IMR-90 (cell line): ENCODE results near the gene MROH2A. TPM values are rescaled to one million over a fixed set of nuclear protein-coding genes. Genes with fewer than 3 reads are reported as not detected.

Experiments
- ATAC-seq: fragments of 200-7000 bp; cut with Tn5 transposase; 2 replicates; pipeline ENCODE4 v1.9.1; 2020; ENCODE audit warnings: low read depth, mild to moderate bottlenecking, moderate library complexity
- BruUV-seq: library from RNA; stranded (reverse); fragments of 400-500 nt; replicated peaks from 2 replicates; lab custom pipeline; 2021; lab: Mats Ljungman, UMichigan
- CTCF ChIA-PET: fragments of 300-600 bp; formaldehyde crosslinking; extraction: SDS; loops from one replicate; lab custom pipeline; 2021; ENCODE audit warnings: antibody characterized with exemption; lab: Yijun Ruan, JAX
- POLR2A ChIA-PET: fragments of 300-600 bp; sonication (Branson Sonifier 250); formaldehyde crosslinking; loops from one replicate; lab custom pipeline; 2022; ENCODE audit warnings: antibody characterized with exemption; ENCODE audit not compliant: unreplicated experiment; lab: Charles Lee
- DNase-seq: peaks from one replicate; pipeline ENCODE4 v3.0.0; 2013
- H2AFZ ChIP-seq: replicated peaks from 2 replicates; pipeline ENCODE3; 2013; ENCODE audit warnings: low read length, mild to moderate bottlenecking; ENCODE audit not compliant: poor library complexity
- H2AK5ac ChIP-seq: 2 replicates; pipeline ENCODE4 v1.6.1; 2013; ENCODE audit warnings: low read depth, low read length, inconsistent platforms
- H2AK9ac ChIP-seq: replicated peaks from 2 replicates; pipeline ENCODE3; 2013; ENCODE audit warnings: mild to moderate bottlenecking, low read depth, low read length, moderate library complexity; ENCODE audit not compliant: poor library complexity
- H2BK120ac ChIP-seq: 2 replicates; pipeline ENCODE4 v1.6.1; 2013; ENCODE audit warnings: low read depth, low read length, inconsistent platforms
- H2BK15ac ChIP-seq: 3 replicates; pipeline ENCODE4 v1.6.1; 2013; ENCODE audit warnings: low read depth, low read length, inconsistent platforms
- H2BK20ac ChIP-seq: 2 replicates; pipeline ENCODE4 v1.6.1; 2013; ENCODE audit warnings: low read depth, mild to moderate bottlenecking, inconsistent platforms, low read length, moderate library complexity
- H2BK5ac ChIP-seq: 2 replicates; pipeline ENCODE4 v1.6.1; 2013; ENCODE audit warnings: mild to moderate bottlenecking, low read depth, low read length, inconsistent platforms; ENCODE audit not compliant: poor library complexity, severe bottlenecking
- H3K14ac ChIP-seq: replicated peaks from 2 replicates; pipeline ENCODE4 v1.6.1; 2013; ENCODE audit warnings: low read depth, low read length, inconsistent platforms
- H3K18ac ChIP-seq: 2 replicates; pipeline ENCODE4 v1.6.1; 2013; ENCODE audit warnings: low read depth, low read length, control low read depth
- H3K23ac ChIP-seq: 2 replicates; pipeline ENCODE4 v1.6.1; 2013; ENCODE audit warnings: low read depth, low read length, inconsistent platforms
- H3K27ac ChIP-seq: 2 replicates; pipeline ENCODE4 v1.5.1; 2013; ENCODE audit warnings: mild to moderate bottlenecking, control low read depth, low read length; ENCODE audit not compliant: insufficient read depth
- H3K27me3 ChIP-seq: 2 replicates; pipeline ENCODE4 v1.6.1; 2013; ENCODE audit warnings: low read length; ENCODE audit not compliant: control insufficient read depth, insufficient read depth
- H3K36me3 ChIP-seq: 2 replicates; pipeline ENCODE4 v1.6.1; 2013; ENCODE audit warnings: low read length, mixed read lengths; ENCODE audit not compliant: control insufficient read depth, insufficient read depth
- H3K4ac ChIP-seq: 2 replicates; pipeline ENCODE4 v1.6.1; 2013; ENCODE audit warnings: low read depth, low read length, inconsistent platforms
- H3K4me1 ChIP-seq: 2 replicates; pipeline ENCODE4 v1.6.1; 2013; ENCODE audit warnings: low read length, mixed read lengths; ENCODE audit not compliant: control insufficient read depth, insufficient read depth
- H3K4me2 ChIP-seq: 2 replicates; pipeline ENCODE4 v1.6.1; 2013; ENCODE audit warnings: low read depth, mild to moderate bottlenecking, control low read depth, low read length, moderate library complexity
- H3K4me3 ChIP-seq: 2 replicates; pipeline ENCODE4 v1.5.1; 2013; ENCODE audit warnings: low read depth, mild to moderate bottlenecking, control low read depth, low read length, moderate library complexity; ENCODE audit not compliant: insufficient read depth
- H3K56ac ChIP-seq: 2 replicates; pipeline ENCODE4 v1.6.1; 2013; ENCODE audit warnings: low read length, inconsistent platforms; ENCODE audit not compliant: insufficient read depth; ENCODE audit errors: extremely low read depth
- H3K79me1 ChIP-seq, 2 experiments: 2 replicates each; pipeline ENCODE4 v1.6.1; 2013; ENCODE audit warnings: low read length in 2 of 2, inconsistent platforms in 1 of 2, low read depth in 1 of 2
- H3K9ac ChIP-seq: 2 replicates; pipeline ENCODE4 v1.6.1; 2013; ENCODE audit warnings: low read depth, low read length, control low read depth
- H3K9me1 ChIP-seq: 2 replicates; pipeline ENCODE4 v1.6.1; 2013; ENCODE audit warnings: low read length, inconsistent platforms; ENCODE audit not compliant: insufficient read depth
- H3K9me3 ChIP-seq: 2 replicates; pipeline ENCODE4 v1.6.1; 2013; ENCODE audit warnings: low read length; ENCODE audit not compliant: control insufficient read depth, insufficient read depth
- H4K20me1 ChIP-seq: 2 replicates; pipeline ENCODE4 v1.6.1; 2013; ENCODE audit warnings: low read length, inconsistent platforms; ENCODE audit not compliant: insufficient read depth
- H4K5ac ChIP-seq: 2 replicates; pipeline ENCODE4 v1.6.1; 2013; ENCODE audit warnings: mild to moderate bottlenecking, low read depth, low read length, control low read depth
- H4K8ac ChIP-seq, 2 experiments: 2 replicates each; pipeline ENCODE4 v1.6.1; 2013; ENCODE audit warnings: low read depth in 2 of 2, low read length in 2 of 2, control low read depth in 1 of 2, inconsistent platforms in 1 of 2
- H4K91ac ChIP-seq: 2 replicates; pipeline ENCODE4 v1.6.1; 2013; ENCODE audit warnings: low read depth, low read length, inconsistent platforms; ENCODE audit not compliant: insufficient read depth
- BHLHE40 ChIP-seq: fragments of 150-350 bp; IDR thresholded peaks from 2 replicates; pipeline ENCODE4 v1.6.1; 2016; ENCODE audit warnings: mild to moderate bottlenecking, low read depth, low read length
- CHD1 ChIP-seq: IDR thresholded peaks from 2 replicates; pipeline ENCODE4 v1.6.1; 2012; ENCODE audit warnings: low read depth, low read length, improper control_type of control experiment
- MAFK ChIP-seq: IDR thresholded peaks from 2 replicates; pipeline ENCODE4 v1.6.1; 2012; ENCODE audit warnings: low read depth, low read length, improper control_type of control experiment
- MAZ ChIP-seq: IDR thresholded peaks from 2 replicates; pipeline ENCODE4 v1.6.1; 2012; ENCODE audit warnings: low read depth, mild to moderate bottlenecking, low read length, improper control_type of control experiment, moderate library complexity, borderline replicate concordance
- RCOR1 ChIP-seq: IDR thresholded peaks from 2 replicates; pipeline ENCODE4 v1.6.1; 2012; ENCODE audit warnings: mild to moderate bottlenecking, low read length, improper control_type of control experiment; ENCODE audit not compliant: insufficient replicate concordance
- WGBS, 2 experiments: methylation state at CpG; one replicate each; pipeline versions ENCODE4 v1.1.5 to v1.1.7; 2013; ENCODE audit warnings: missing lambda C conversion rate in 2 of 2; ENCODE audit not compliant: insufficient read length in 1 of 2; ENCODE audit errors: extremely low coverage in 2 of 2; 5-methylcytosine and 5-hydroxymethylcytosine counted together
- dilution Hi-C: fragments of 300-500 bp; cut with HindIII; formaldehyde crosslinking; loops from one replicate; pipeline ENCODE4 v1.14.3; 2018; ENCODE audit warnings: low sequenced_read_pairs; ENCODE audit not compliant: unreplicated experiment
- in situ Hi-C: fragments of 300-500 bp; cut with MboI; formaldehyde crosslinking; loops from 3 replicates; pipeline ENCODE4 v1.14.3; 2019; ENCODE audit warnings: low sequenced_read_pairs, inconsistent platforms, mixed read lengths
- intact Hi-C: fragments of 100-400 bp; cut with micrococcal nuclease; formaldehyde crosslinking; loops from 2 replicates; pipeline ENCODE4 v1.10.0; 2022
- polyA plus RNA-seq, 3 experiments: library from polyadenylated mRNA; depleted of rRNA; stranded (reverse); fragments of >200 nt; gene quantifications; 2 replicates each; pipeline ENCODE4 v1.2.3, GENCODE V29; 2012; ENCODE audit warnings: low replicate concordance in 1 of 3
- total RNA-seq: library from RNA; depleted of rRNA; stranded (reverse); fragments of >200 nt; gene quantifications from 2 replicates; pipeline ENCODE4 v1.2.3, GENCODE V29; 2012

The MROH2A gene
- total and polyA plus RNA-seq, 2 of the 4 experiments (the other 2 are of a cell fraction), result not detected

- H2BK20ac ChIP-seq, result peak overlapping the region; percentile 98
- H3K56ac ChIP-seq, result peak overlapping the region; percentile 76
- TF ChIP-seq MAZ (0 out of 2 replicates have a peak, but pooled peaks have one; percentile 13), CHD1 (no peak), BHLHE40 (0 out of 2 replicates have a peak, but pooled peaks have one; percentile 7), MAFK (0 out of 2 replicates have a peak, but pooled peaks have one; percentile 27), RCOR1 (peak; percentile 10)
- no CpG with 5 or more reads among the region's 7 CpGs for WGBS, 2 experiments
- in situ Hi-C loops (no loop called here), intact Hi-C loops (no loop called here), dilution Hi-C loops (no loop called here)
- ChIA-PET POLR2A (no interaction called here), CTCF (no interaction called here)
- H3K18ac ChIP-seq, result peak overlapping the region; percentile 93; the same call in 1 of the 2 replicates
- peak overlapping the region; percentile 74 for H2AFZ ChIP-seq
- H2BK15ac ChIP-seq, result peak overlapping the region; percentile 93; the same call in 2 of the 3 replicates
- H3K27me3 ChIP-seq, result no peaks in the 10 kb centered on the region
- no peaks in the 10 kb centered on the region for H3K36me3 ChIP-seq
- ATAC-seq (peak; percentile 83), DNase-seq (peak; percentile 85)
- H4K8ac ChIP-seq, result peak overlapping the region; percentile 82 to 92; a peak in 3 of 4 replicates
- H3K4ac ChIP-seq, result peak overlapping the region; percentile 97
- peak overlapping the region; percentile 70 for H3K4me2 ChIP-seq
- H2AK5ac ChIP-seq, result peak overlapping the region; percentile 83
- peak overlapping the region; percentile 46 for H2AK9ac ChIP-seq
- peak overlapping the region; percentile 95; the same call in 1 of the 2 replicates for H4K5ac ChIP-seq
- H3K9ac ChIP-seq, result 0 out of 2 replicates have a peak overlapping the region, but pooled peaks have one; percentile 20
- peak overlapping the region; percentile 95 for H3K23ac ChIP-seq
- H2BK5ac ChIP-seq, result peak overlapping the region; percentile 90
- H4K91ac ChIP-seq, result peak overlapping the region; percentile 91
- peaks cover 14% of the 10 kb centered on the region for H3K4me1 ChIP-seq
- H3K4me3 ChIP-seq, result no peak overlapping the region
- H3K79me1 ChIP-seq, result no peaks in the 10 kb centered on the region
- BruUV-seq, result no TSS peak
- H4K20me1 ChIP-seq, result no peaks in the 10 kb centered on the region
- H2BK120ac ChIP-seq, result peak overlapping the region; percentile 97
- peak overlapping the region; percentile 76 for H3K27ac ChIP-seq
- peak overlapping the region; percentile 86 for H3K14ac ChIP-seq
- 0 out of 2 replicates have a peak, but pooled peaks cover 5% of the 10 kb centered on the region for H3K9me1 ChIP-seq
- H3K9me3 ChIP-seq, result no peaks in the 10 kb centered on the region
These were observed 13.9 kb upstream of the MROH2A start for GRCh38 chr2:233764264-233764663.
